Ramos (cell line): ENCODE results near the gene OR52W1.

Experiments
- in situ Hi-C: fragments of 300-500 bp; cut with MboI; formaldehyde crosslinking; loops from one replicate; pipeline ENCODE4 v1.14.3; 2022; ENCODE audit warnings: low sequenced_read_pairs; ENCODE audit not compliant: unreplicated experiment

OR52W1 gene

DNA sequence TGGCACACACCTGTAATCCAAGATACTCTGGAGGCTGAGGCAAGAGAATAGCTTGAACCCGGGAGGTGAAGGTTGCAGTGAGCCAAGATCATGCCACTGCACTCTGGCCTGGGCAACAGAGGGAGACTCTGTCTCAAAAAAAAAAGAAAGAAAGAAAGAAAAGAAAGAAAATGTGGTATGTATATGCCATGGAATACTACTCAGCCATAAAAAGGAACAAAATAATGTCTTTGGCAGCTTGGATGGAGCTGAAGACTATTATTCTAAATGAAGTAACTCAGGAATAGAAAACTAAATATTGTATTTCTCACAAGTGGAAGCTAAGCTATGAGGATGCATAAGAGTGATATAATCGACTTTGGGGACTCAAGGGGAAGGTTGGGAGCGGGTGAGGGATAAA lies 49.9 kb downstream of the OR52W1 start:
- in situ Hi-C loops, result loop anchor here (10.0 kb wide), 1 partner anchor 106 kb away; no protein-coding TSS in a partner anchor
